Forelimb muscle (tissue), 1 donor: ENCODE data around the gene TMEM72. TPM values are rescaled to one million over a fixed set of nuclear protein-coding genes. Genes with fewer than 3 reads are reported as not detected.

ENCODE experiments used
- DNase-seq: peaks from one replicate; pipeline ENCODE4 v3.0.0-alpha.2; 2013; ENCODE audit warnings: low read depth
- polyA plus RNA-seq: library from polyadenylated mRNA; unstranded; fragments of 120-200 nt; gene quantifications from one replicate; pipeline ENCODE4 v1.2.1, GENCODE V29; 2013; ENCODE audit not compliant: insufficient read length

TMEM72 gene
- polyA plus RNA-seq, 1 donor = 0.18 TPM

GRCh38 chr10:44968091-44968490, 57.0 kb downstream of the TMEM72 start:
- DNase-seq = no peak

- DNase-seq = no peak
Observed at GRCh38 chr10:44968500-44969400, 57.6 kb downstream of the TMEM72 start.

- no peak for DNase-seq
Observed at GRCh38 chr10:44969854-44970253, 58.7 kb downstream of the TMEM72 start.

GRCh38 chr10:44970812-44971395, 59.8 kb downstream of the TMEM72 start:
- no peak for DNase-seq

GRCh38 chr10:44971434-44971833, 60.3 kb downstream of the TMEM72 start:
- DNase-seq = no peak

- no peak for DNase-seq
Observed at GRCh38 chr10:44971935-44972757, 61.0 kb downstream of the TMEM72 start.

- no peak for DNase-seq
Observed at GRCh38 chr10:44972874-44973306, 61.8 kb downstream of the TMEM72 start.

GRCh38 chr10:44973323-44974081, 62.4 kb downstream of the TMEM72 start:
- DNase-seq = no peak

- no peak for DNase-seq
Observed at GRCh38 chr10:44974082-44974627, 63.0 kb downstream of the TMEM72 start.

- DNase-seq = no peak
Observed at GRCh38 chr10:44974628-44975430, 63.7 kb downstream of the TMEM72 start.

GRCh38 chr10:44975431-44976331, 64.5 kb downstream of the TMEM72 start:
- DNase-seq = no peak

- no peak for DNase-seq
Observed at GRCh38 chr10:44976352-44977198, 65.4 kb downstream of the TMEM72 start.

GRCh38 chr10:44977287-44978212, 66.4 kb downstream of the TMEM72 start:
- no peak for DNase-seq

GRCh38 chr10:44978213-44978569, 67.1 kb downstream of the TMEM72 start:
- no peak for DNase-seq

- no peak for DNase-seq
Observed at GRCh38 chr10:44978570-44979280, 67.6 kb downstream of the TMEM72 start, which contains the start of gene DEPP1. DEPP1 (minus strand) TSS chr10:44978809; CDS start chr10:44978030, 779 bp downstream.
